GM10248 (cell line): ENCODE measurements around the gene TMEM269.
"Not testable (repeated sequence)": the region's sequence is repeated elsewhere in the genome, so short reads cannot be mapped to it uniquely, and the experiment has no call there.

ENCODE experiments used
- CTCF ChIA-PET: fragments of 300-600 bp; sonication (Branson Sonifier 250); formaldehyde crosslinking; extraction: SDS; loops from one replicate; lab custom pipeline; 2021; ENCODE audit warnings: antibody characterized with exemption; lab: Yijun Ruan, JAX
- POLR2A ChIA-PET: fragments of 350-650 bp; sonication (Branson Sonifier 250); formaldehyde crosslinking; extraction: SDS; loops from one replicate; lab custom pipeline; 2020; ENCODE audit warnings: antibody characterized with exemption; lab: Yijun Ruan, JAX
- DNase-seq: peaks from one replicate; pipeline ENCODE4 v3.0.0; 2012; ENCODE audit errors: extremely low spot score
- TF ChIP-seq, protein P1 (sequence below): IDR thresholded peaks from 2 replicates; pipeline ENCODE4 v1.5.1; 2012; ENCODE audit warnings: mild to moderate bottlenecking, low read depth; ENCODE audit errors: extremely low read depth, missing control alignments, control extremely low read depth

The TMEM269 gene

DNA sequence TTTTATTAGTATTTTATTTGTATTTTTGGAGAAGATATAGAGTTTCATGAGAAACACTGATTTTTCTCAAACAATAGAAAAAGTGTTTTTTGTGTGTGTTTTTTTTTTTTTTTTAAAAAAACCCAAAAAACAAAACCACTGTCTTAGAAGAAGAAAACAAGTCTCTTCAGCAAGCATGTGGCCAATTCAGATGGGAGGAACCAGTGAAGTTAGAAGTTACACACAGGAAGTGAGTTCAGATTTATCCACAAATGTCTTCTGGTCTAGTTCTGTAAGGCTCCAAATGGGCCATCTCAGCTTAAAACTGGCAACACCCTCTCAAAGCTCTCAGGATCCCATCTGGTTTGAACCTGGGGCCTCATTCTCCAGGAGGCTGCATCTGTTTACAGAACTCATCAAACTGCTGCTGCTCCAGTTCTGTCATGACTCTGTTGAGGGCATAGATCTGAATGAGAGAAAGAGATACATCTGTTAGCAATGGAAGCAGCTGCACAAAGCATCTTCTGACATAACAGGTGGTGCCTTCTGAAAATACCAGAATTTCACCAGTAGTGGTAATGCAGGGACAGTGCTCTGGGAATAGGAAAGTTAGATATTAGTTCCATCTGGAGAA lies 22.4 kb downstream of the TMEM269 start:
- no peak for DNase-seq
- TF ChIP-seq, protein P1, sequence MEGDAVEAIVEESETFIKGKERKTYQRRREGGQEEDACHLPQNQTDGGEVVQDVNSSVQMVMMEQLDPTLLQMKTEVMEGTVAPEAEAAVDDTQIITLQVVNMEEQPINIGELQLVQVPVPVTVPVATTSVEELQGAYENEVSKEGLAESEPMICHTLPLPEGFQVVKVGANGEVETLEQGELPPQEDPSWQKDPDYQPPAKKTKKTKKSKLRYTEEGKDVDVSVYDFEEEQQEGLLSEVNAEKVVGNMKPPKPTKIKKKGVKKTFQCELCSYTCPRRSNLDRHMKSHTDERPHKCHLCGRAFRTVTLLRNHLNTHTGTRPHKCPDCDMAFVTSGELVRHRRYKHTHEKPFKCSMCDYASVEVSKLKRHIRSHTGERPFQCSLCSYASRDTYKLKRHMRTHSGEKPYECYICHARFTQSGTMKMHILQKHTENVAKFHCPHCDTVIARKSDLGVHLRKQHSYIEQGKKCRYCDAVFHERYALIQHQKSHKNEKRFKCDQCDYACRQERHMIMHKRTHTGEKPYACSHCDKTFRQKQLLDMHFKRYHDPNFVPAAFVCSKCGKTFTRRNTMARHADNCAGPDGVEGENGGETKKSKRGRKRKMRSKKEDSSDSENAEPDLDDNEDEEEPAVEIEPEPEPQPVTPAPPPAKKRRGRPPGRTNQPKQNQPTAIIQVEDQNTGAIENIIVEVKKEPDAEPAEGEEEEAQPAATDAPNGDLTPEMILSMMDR, result no peak
- CTCF ChIA-PET, result interaction anchor here (0.9 to 1.3 kb wide), 5 partner anchors 9 to 268 kb away, joined by 3 to 4 read pairs (median 4); partner anchors contain the start of gene ZNF691
- POLR2A ChIA-PET, result no interaction called here

DNA sequence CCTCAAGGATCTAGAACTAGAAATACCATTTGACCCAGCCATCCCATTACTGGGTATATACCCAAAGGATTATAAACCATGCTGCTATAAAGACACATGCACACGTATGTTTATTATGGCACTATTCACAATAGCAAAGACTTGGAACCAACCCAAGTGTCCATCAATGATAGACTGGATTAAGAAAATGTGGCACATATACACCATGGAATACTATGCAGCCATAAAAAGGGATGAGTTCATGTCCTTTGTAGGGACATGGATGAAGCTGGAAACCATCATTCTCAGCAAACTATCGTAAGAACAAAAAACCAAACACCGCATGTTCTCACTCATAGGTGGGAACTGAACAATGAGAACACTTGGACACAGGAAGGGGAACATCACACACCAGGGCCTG lies 30.0 kb downstream of the TMEM269 start:
- CTCF ChIA-PET, POLR2A ChIA-PET, DNase-seq: not testable (repeated sequence)

DNA sequence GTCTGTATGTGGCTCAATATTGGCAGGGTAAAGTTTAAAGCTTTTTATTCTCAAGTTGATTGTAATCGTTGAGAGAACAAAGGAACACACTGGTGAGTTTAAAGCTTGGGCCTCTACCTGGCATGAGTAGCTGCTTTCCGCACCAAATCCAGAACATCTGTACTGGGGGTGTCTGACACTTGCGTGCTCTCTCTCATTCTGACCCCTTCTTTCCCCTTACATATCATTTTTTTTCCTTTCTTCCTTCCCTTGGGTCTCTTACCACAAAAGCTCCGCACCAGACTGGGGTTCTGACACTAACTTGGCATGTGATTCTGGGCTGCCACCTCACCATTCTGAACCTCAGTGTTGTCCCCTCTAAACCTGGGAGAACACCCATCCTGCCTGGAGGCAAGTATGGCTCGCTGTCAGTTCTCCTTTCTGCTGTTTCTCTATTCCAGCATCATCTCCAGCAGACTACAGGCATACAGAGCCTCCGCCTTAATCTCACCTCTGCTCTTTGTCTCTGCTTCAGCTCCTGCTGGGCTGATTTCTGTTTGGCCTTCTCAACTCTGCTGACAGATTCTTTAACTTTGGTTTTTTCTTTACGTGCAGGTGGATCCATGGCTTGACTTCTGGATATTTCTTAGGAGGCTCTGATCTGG lies 31.3 kb downstream of the TMEM269 start:
- no peak for DNase-seq
- ChIA-PET POLR2A (no interaction called here), CTCF (interaction anchor here (0.8 to 1.5 kb wide), 7 partner anchors 9 to 258 kb away, joined by 3 to 4 read pairs (median 4); partner anchors contain the start of gene ZNF691)

DNA sequence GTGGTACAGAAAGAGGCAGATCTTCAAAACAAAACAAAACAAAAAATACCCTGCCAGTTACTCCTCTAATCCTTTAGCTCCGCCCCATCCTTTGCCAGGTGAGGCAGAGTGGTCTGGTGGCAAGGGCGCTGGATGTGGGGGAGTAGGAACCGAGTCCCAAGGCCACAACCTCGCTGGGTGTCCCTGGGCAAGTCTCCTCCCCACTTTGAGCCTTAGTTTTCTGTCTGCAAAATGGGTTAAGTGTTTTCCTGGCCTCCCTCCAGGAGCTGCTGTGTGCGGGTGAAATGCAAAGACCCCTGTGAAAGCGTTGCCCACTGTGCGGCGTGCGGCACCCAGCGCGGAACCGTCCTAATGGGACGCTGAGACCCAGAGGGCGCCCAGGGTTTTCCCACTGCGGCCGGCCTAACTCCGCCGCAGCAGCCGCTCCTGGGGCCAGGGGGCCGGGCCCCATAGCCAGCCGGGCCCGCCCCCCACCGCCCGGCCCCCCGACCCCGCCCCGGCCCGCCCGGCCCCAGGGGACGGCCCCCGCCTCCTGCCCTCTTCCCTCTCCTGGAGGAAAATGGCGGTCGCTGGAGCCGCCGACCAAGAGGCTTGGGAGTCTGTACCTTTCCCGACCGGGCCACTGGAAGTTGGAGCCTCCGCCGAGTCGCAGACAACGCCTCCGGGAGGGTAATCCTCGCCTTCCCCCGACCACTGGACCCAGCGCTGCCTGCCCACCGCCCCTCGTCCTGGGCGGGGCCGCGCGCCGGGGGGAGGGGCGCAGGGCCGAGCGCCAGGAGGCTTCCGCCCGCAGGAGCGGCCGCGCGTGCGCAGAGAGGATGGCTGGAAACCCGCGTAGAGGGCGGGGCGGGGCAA lies 32.0 kb downstream of the TMEM269 start, which contains the start of the genes ERMAP and SVBP:
Gene ERMAP (plus strand): TSS at position 538 of the 855 bp plus-strand sequence. CDS start 13,327 bp downstream, outside the sequence.
Gene SVBP (minus strand): TSS at position 813 of the 855 bp plus-strand sequence. CDS start 853 bp downstream, outside the sequence.
- POLR2A ChIA-PET, result interaction anchor here (0.7 to 1.0 kb wide), 2 partner anchors 23 to 50 kb away, joined by 3 to 4 read pairs; partner anchors contain the start of genes C1orf50 and P3H1
- DNase-seq, result peak; percentile 98
- CTCF ChIA-PET, result interaction anchor here (0.8 to 1.6 kb wide), 10 partner anchors 8 to 257 kb away, joined by 3 to 7 read pairs (median 4); partner anchors contain the start of gene ZNF691
- TF ChIP-seq, protein P1, result no peak

More for the DNA sequence above, 31.3 kb downstream of the TMEM269 start:
- TF ChIP-seq, protein P1, result no peak

DNA sequence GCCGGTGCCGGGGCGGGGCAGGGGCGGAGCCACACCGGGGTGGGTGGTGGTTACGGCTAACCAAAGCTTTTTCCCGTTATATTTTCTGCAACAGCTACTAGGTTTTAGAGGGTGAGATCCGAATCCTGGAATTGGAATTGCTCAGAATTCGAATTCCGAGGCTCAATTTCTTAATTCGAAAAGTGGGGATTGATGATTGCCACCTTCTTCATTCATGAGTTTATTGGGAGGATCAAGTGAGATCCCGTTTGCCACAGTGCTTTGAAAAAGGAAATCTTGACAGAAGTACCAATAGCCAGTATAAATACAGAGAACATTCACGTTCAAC lies 32.6 kb downstream of the TMEM269 start:
- DNase-seq, result no peak
- CTCF ChIA-PET, result interaction anchor here (1.3 to 1.6 kb wide), 3 partner anchors 9 to 41 kb away, joined by 3 to 7 read pairs (median 4); partner anchors contain the start of gene ZNF691
- POLR2A ChIA-PET, result interaction anchor here (0.5 to 1.0 kb wide), 3 partner anchors 22 to 50 kb away, joined by 3 to 4 read pairs (median 3); partner anchors contain the start of genes C1orf50 and P3H1
- TF ChIP-seq, protein P1, result no peak

DNA sequence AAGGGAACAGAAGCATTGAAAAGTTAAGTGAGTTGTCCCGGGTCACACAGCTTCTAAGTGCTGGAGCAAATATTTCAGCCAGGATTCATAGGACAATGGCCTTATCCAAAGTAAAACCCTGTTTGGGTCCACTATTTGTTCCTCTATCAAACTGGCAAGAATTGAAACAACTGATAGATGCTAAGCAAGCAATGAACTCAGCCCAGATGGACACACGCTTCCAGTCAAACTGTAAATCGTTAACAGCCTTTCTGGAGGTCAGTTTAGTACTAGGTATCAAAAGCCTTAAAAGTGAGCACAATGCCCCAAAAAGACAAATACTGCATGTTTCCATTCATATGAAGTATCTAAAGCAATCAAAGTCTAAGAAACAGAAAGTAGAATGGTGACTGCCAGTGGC lies 33.2 kb downstream of the TMEM269 start:
- ChIA-PET POLR2A (interaction anchor here (0.5 to 1.0 kb wide), 3 partner anchors 21 to 51 kb away, joined by 3 to 4 read pairs (median 3); partner anchors contain the start of genes C1orf50 and P3H1), CTCF (interaction anchor here (1.3 to 1.6 kb wide), 3 partner anchors 10 to 41 kb away, joined by 3 to 7 read pairs (median 4); partner anchors contain the start of gene ZNF691)
- TF ChIP-seq, protein P1, result no peak
- no peak for DNase-seq
